H9 (cell line): ENCODE measurements around the gene TMEM186. TPM values are rescaled to one million over a fixed set of nuclear protein-coding genes. Genes with fewer than 3 reads are reported as not detected.

Experiments used
- total RNA-seq: library from RNA; stranded (reverse); gene quantifications from 2 replicates; pipeline ENCODE4 v1.2.1, GENCODE V29; 2021

The TMEM186 gene
- total RNA-seq, 1 experiment from 2014 or later, result 9.6 TPM

Other genes starting within 250 kb of the TMEM186 start
- 0.33 and 1.2 TPM in 2 replicates for gene TMEM114, start 207.1 kb downstream of the TMEM186 start, total RNA-seq
- gene METTL22, start 175.9 kb downstream of the TMEM186 start, total RNA-seq, result 48.9 and 51.9 TPM in 2 replicates
- gene ABAT, start 123.0 kb downstream of the TMEM186 start, total RNA-seq, result 6.2 and 7.3 TPM in 2 replicates
- gene PMM2, start 200 bp upstream of the TMEM186 start, total RNA-seq, result 79.3 and 82.7 TPM in 2 replicates
- gene CARHSP1, start 71.4 kb upstream of the TMEM186 start, total RNA-seq, result 194 and 195 TPM in 2 replicates
- not detected in 2 replicates for gene LITAFD, start 84.7 kb upstream of the TMEM186 start, total RNA-seq
- gene USP7, start 166.3 kb upstream of the TMEM186 start, total RNA-seq, result 182 and 192 TPM in 2 replicates